K562 (cell line): ENCODE measurements around the gene TENM4. TPM values are rescaled to one million over a fixed set of nuclear protein-coding genes. Genes with fewer than 3 reads are reported as not detected.

ENCODE experiments used
- ATAC-seq: fragments of 200-7000 bp; cut with Tn5 transposase; 3 replicates; pipeline ENCODE4 v1.9.1; 2020; ENCODE audit warnings: moderate library complexity
- BruUV-seq: library from RNA; stranded (reverse); fragments of 400-500 nt; replicated peaks from 2 replicates; lab custom pipeline; 2021; lab: Mats Ljungman, UMichigan
- CTCF ChIA-PET: fragments of 300-600 bp; formaldehyde crosslinking; extraction: SDS; loops from one replicate; lab custom pipeline; 2021; ENCODE audit warnings: low intra/inter-chr PET ratio; lab: Yijun Ruan, JAX
- POLR2A ChIA-PET: fragments of 300-600, 350-650 bp; sonication (Branson Sonifier 250); formaldehyde crosslinking; extraction: SDS; loops from one replicate; lab custom pipeline; 2021; ENCODE audit warnings: antibody characterized with exemption, inconsistent platforms; lab: Yijun Ruan, JAX
- DNase-seq, 4 experiments: peaks; one replicate each; pipeline versions ENCODE4 v3.0.0 to v3.0.0-alpha.2; 2011 to 2018; ENCODE audit warnings: low spot score in 3 of 4, mixed read lengths in 3 of 4; ENCODE audit errors: extremely low read depth in 1 of 4
- FAIRE-seq: peaks from 2 replicates; lab custom pipeline; 2011; peaks lifted over from hg19 to GRCh38; lab: Jason Lieb, UNC
- H2AFZ ChIP-seq: 2 replicates; pipeline ENCODE4 v1.6.0; 2011; ENCODE audit warnings: low read depth, low read length, control low read depth, inconsistent platforms
- H3K27ac ChIP-seq: fragments of 200-600 bp; 3 replicates; pipeline ENCODE4 v1.8.0; 2011; ENCODE audit warnings: low read depth, mild to moderate bottlenecking, control low read depth, inconsistent platforms, low read length, moderate library complexity, mixed read lengths; ENCODE audit errors: extremely low read depth
- H3K27me3 ChIP-seq, 2 experiments: fragments of 300-600 bp in 1 of 2; 2 replicates in 1 of 2; 3 replicates in 1 of 2; pipeline versions ENCODE4 v1.6.0 to v1.8.0; 2011; ENCODE audit warnings: inconsistent platforms in 2 of 2, low read length in 2 of 2, mild to moderate bottlenecking in 1 of 2, mixed read lengths in 1 of 2, moderate library complexity in 1 of 2; ENCODE audit not compliant: control insufficient read depth in 2 of 2, insufficient read depth in 2 of 2
- H3K36me3 ChIP-seq: fragments of 300-600 bp; 3 replicates; pipeline ENCODE4 v1.8.0; 2011; ENCODE audit warnings: mild to moderate bottlenecking, low read length, inconsistent platforms; ENCODE audit not compliant: control insufficient read depth, insufficient read depth
- H3K4me1 ChIP-seq, 2 experiments: fragments of 200-600 bp in 1 of 2; replicated peaks in 1 of 2; 2 replicates in 1 of 2; 3 replicates in 1 of 2; pipeline versions ENCODE4 v1.5.1 to v1.8.0; 2011; ENCODE audit warnings: inconsistent platforms in 2 of 2, low read length in 2 of 2, mild to moderate bottlenecking in 1 of 2, mixed read lengths in 1 of 2, moderate library complexity in 1 of 2; ENCODE audit not compliant: control insufficient read depth in 2 of 2, insufficient read depth in 2 of 2
- H3K4me2 ChIP-seq: 2 replicates; pipeline ENCODE4 v1.6.1; 2011; ENCODE audit warnings: low read length, control low read depth, inconsistent platforms, mixed read lengths; ENCODE audit not compliant: insufficient read depth
- H3K4me3 ChIP-seq: fragments of 200-600 bp; sonication (generic), shearing (Covaris generic); 2 replicates; pipeline ENCODE4 v1.5.1; 2016; ENCODE audit warnings: control low read depth, inconsistent platforms
- H3K79me2 ChIP-seq: fragments of 200-600 bp; 3 replicates; pipeline ENCODE4 v1.8.0; 2011; ENCODE audit warnings: low read length, inconsistent platforms; ENCODE audit not compliant: control insufficient read depth, insufficient read depth
- H3K9ac ChIP-seq, 2 experiments: 2 replicates each; pipeline versions ENCODE4 v1.6.0 to v1.6.1; 2011; ENCODE audit warnings: low read depth in 2 of 2, low read length in 2 of 2, control low read depth in 1 of 2, inconsistent platforms in 1 of 2, mild to moderate bottlenecking in 1 of 2, mixed read lengths in 1 of 2; ENCODE audit not compliant: insufficient read depth in 1 of 2
- H3K9me1 ChIP-seq: one replicate; pipeline ENCODE4 v1.6.0; 2011; ENCODE audit warnings: inconsistent platforms, mild to moderate bottlenecking, low read length, moderate library complexity; ENCODE audit not compliant: control insufficient read depth, insufficient read depth
- H3K9me3 ChIP-seq: replicated peaks from 2 replicates; pipeline ENCODE4 v1.5.1; 2011; ENCODE audit warnings: low read depth, low read length, inconsistent platforms; ENCODE audit not compliant: control insufficient read depth, insufficient read depth
- H4K20me1 ChIP-seq: replicated peaks from 2 replicates; pipeline ENCODE4 v1.6.1; 2011; ENCODE audit warnings: low read length, inconsistent platforms, mixed read lengths; ENCODE audit not compliant: control insufficient read depth, insufficient read depth
- BRF2 ChIP-seq: IDR thresholded peaks from 3 replicates; pipeline ENCODE4 v1.6.1; 2011; ENCODE audit warnings: borderline replicate concordance, mild to moderate bottlenecking; ENCODE audit not compliant: insufficient read length, insufficient read depth
- CHD2 ChIP-seq: IDR thresholded peaks from 2 replicates; pipeline ENCODE4 v1.6.1; 2011; ENCODE audit warnings: low read depth, low read length
- GATA2 ChIP-seq: sonication (generic); formaldehyde crosslinking; IDR thresholded peaks from 2 replicates; pipeline ENCODE4 v1.4.0; 2020; ENCODE audit warnings: mild to moderate bottlenecking, missing genetic modification reagents
- HDAC8 ChIP-seq: fragments of 450-650 bp; IDR thresholded peaks from 2 replicates; pipeline ENCODE4 v1.6.1; 2016; ENCODE audit warnings: mild to moderate bottlenecking, missing genetic modification characterization, moderate library complexity, missing compliant biosample characterization
- MCM5 ChIP-seq: fragments of 450-650 bp; IDR thresholded peaks from 2 replicates; pipeline ENCODE4 v1.6.1; 2016; ENCODE audit warnings: low read depth
- NFE2 ChIP-seq: IDR thresholded peaks from 2 replicates; pipeline ENCODE4 v1.6.1; 2014; ENCODE audit warnings: antibody characterized with exemption, low read depth
- NR2C1 ChIP-seq, 2 experiments: fragments of 450-650 bp; IDR thresholded peaks; 2 replicates each; pipeline ENCODE4 v1.6.1; 2017; ENCODE audit warnings: mild to moderate bottlenecking in 2 of 2, antibody characterized with exemption in 1 of 2, inconsistent platforms in 1 of 2, missing compliant biosample characterization in 1 of 2, missing genetic modification characterization in 1 of 2
- POLR2AphosphoS2 ChIP-seq: IDR thresholded peaks from 2 replicates; pipeline ENCODE4 v1.6.1; 2012; ENCODE audit warnings: low read length, improper control_type of control experiment
- UBTF ChIP-seq, 2 experiments: IDR thresholded peaks; 2 replicates each; pipeline ENCODE4 v1.6.1; 2012; ENCODE audit warnings: improper control_type of control experiment in 2 of 2, low read depth in 2 of 2, low read length in 2 of 2, borderline replicate concordance in 1 of 2
- ZNF124 ChIP-seq: sonication (generic); formaldehyde crosslinking; IDR thresholded peaks from 2 replicates; pipeline ENCODE4 v1.8.1; 2022; ENCODE audit warnings: missing genetic modification reagents
- ZNF407 ChIP-seq: fragments of 450-650 bp; IDR thresholded peaks from 2 replicates; pipeline ENCODE4 v1.6.1; 2016; ENCODE audit warnings: low read depth
- WGBS: fragments of 100-300 bp; shearing (Covaris generic); methylation state at CpG from one replicate; pipeline ENCODE4 v1.1.6; 2016; ENCODE audit warnings: low coverage, mixed read lengths; ENCODE audit not compliant: insufficient coverage; ENCODE audit errors: missing lambda C conversion rate; 5-methylcytosine and 5-hydroxymethylcytosine counted together
- in situ Hi-C: fragments of 300-500 bp; cut with MboI; formaldehyde crosslinking; loops from 4 replicates; pipeline ENCODE4 v1.15.0; 2018; ENCODE audit warnings: inconsistent platforms, mixed read lengths
- intact Hi-C: fragments of 100-400 bp; cut with micrococcal nuclease; formaldehyde crosslinking; loops from 2 replicates; pipeline ENCODE4 v1.14.2; 2022
- polyA plus RNA-seq, 8 experiments: library from polyadenylated mRNA; depleted of rRNA in 4 of 8; stranded (reverse) in 5 of 8; unstranded in 3 of 8; fragments of >200 nt; fragmentation: Nextera tagmentation in 2 of 8; fragmentation: Illumina TruSeq in 1 of 8; extraction: Ambion mirVana in 2 of 8; extraction: Trizol in 1 of 8; gene quantifications; 2 replicates each; pipeline versions ENCODE4 v1.2.1 to v1.2.3, GENCODE V29; 2011 to 2014; ENCODE audit warnings: inconsistent platforms in 1 of 8, missing spikeins in 1 of 8
- total RNA-seq, 7 experiments: library from RNA; depleted of rRNA in 6 of 7; stranded (reverse); fragments of >200 nt in 6 of 7; fragmentation: Illumina TruSeq in 2 of 7; extraction: Trizol in 2 of 7; gene quantifications; 2 replicates each; pipeline versions ENCODE4 v1.2.1 to v1.2.3, GENCODE V29; 2011 to 2021; ENCODE audit warnings: low replicate concordance in 1 of 7

Gene TENM4
- total and polyA plus RNA-seq, 9 of the 15 experiments (the other 6 are each of a cell fraction or from before 2014, with no cell fraction given) = 0.16 TPM; not detected in 8

- ATAC-seq (no peak), FAIRE-seq (no peak), DNase-seq (no peak)
- ChIA-PET POLR2A (interaction anchor here (0.6 to 0.8 kb wide), 2 partner anchors 56 to 347 kb away, joined by 3 read pairs; no protein-coding TSS in a partner anchor), CTCF (no interaction called here)
- Histone ChIP-seq H3K4me3 (no peak overlapping the region), H3K36me3 (no peaks in the 10 kb centered on the region), H3K4me2 (no peak overlapping the region), H3K9me1 (no peaks in the 10 kb centered on the region), H3K27ac (no peak overlapping the region), H3K79me2 (no peaks in the 10 kb centered on the region), H3K4me1 (no peaks in the 10 kb centered on the region), H3K9me3 (no peaks in the 10 kb centered on the region), H3K27me3 (peaks cover 0 to 5% of the 10 kb centered on the region in 2 experiments; a peak in 1 of 5 replicates), H2AFZ (no peak overlapping the region), H3K9ac (no peak overlapping the region), H4K20me1 (no peaks in the 10 kb centered on the region)
- intact Hi-C loops = no loop called here
- 0% methylated on average over 3 of the region's 3 CpGs for WGBS
- BruUV-seq = no TSS peak
- in situ Hi-C loops = no loop called here
- TF ChIP-seq HDAC8 = no peak
- TF ChIP-seq MCM5 = no peak
- TF ChIP-seq NR2C1 (IDR thresholded peaks at IDR 0.05) = no peak
- TF ChIP-seq NR2C1 (tag; IDR thresholded peaks at IDR 0.05) = no peak
- no peak for TF ChIP-seq GATA2
- no peak for TF ChIP-seq POLR2AphosphoS2
- TF ChIP-seq ZNF407 = no peak
- TF ChIP-seq NFE2 = no peak
- TF ChIP-seq BRF2 = no peak
- TF ChIP-seq UBTF (IDR thresholded peaks at IDR 0.05; ENCODE audit: borderline replicate concordance in 1 of 2, low read depth in 2 of 2, low read length in 2 of 2) = no peak
- no peak for TF ChIP-seq ZNF124 (CRISPR knock-in tag)
- no peak for TF ChIP-seq CHD2
These were observed 330.5 kb downstream of the TENM4 start for GRCh38 chr11:79110321-79110720.
